CD4-positive, alpha-beta T cell treated with Interleukin-17A for 4 hours (primary cell): ENCODE measurements around the gene SNX10.

Experiments
- DNase-seq: peaks from one replicate; pipeline ENCODE4 v3.0.0-alpha.2; 2020; ENCODE audit warnings: mixed read lengths

The SNX10 gene

DNA sequence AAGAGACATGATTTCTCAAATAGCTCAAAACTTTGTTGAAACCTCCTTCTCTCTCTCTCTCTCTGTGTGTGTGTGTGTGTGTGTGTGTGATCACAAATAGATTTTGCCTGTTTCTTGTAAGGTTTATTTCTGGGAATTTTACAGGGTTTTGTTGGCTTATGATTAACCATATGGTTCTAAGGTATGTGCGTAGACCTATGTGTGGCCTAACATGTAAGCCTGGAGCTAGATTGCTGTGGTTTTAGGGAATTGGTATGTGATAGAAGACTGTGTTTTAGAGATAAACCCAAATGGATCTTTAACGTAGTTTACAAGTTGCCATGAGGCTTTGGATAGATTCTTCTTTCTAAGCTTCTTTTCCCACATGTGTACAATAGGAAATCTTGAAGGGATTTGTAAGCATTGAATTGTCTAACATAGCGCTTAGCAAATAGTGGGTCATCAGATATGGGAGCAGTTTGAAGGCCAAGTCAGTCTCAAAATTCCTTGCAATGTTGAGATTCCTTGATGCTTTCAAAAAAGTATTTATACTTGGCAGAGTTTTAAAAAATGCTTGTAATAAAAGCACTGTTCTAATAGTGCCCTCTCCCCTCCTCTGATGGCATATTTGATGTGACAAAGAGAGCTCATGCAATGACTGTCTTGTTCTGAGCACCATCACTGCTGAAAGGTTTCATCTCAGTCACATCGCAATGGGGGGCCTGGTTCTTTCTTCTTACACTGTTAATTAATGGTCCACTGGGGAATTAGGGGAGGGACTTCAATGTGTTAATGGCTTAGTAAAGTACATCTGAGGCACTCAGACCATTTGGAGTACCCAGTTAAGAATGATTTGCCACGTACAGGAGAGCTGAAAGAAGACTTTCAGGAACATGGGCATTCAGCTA, 118.2 kb downstream of the SNX10 start:
- no peak for DNase-seq

DNA sequence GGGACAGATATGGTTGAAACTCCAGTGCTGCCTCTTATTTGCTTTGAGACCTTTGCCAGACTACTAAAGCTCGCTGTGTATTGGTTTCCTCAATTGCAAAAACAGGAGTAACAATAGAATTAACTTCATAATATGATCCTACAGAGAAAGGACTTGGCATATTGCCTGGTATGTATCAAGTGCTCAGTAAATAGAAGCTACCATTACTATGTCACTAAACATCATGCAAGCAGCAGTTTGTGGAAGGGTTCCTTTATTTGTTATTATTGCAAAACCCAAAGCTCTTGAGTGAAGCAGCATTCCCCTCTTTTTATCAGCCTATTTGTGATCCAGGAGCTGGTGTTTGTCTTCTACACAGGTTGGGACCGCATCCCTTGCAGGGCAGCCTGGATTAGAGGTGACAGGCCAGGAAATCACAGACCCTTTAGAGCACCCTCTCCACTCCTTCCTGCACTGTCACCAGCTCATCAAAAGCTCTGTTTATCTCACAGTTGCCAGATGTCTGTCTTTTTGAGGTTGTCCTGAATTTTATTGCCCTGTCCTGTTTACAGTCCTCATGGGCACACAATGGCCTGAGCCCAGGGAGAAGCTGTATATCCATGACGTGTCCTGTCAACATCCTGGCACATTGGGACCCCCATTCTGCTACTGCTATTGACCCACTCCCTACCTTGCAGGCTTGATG, 121.5 kb downstream of the SNX10 start:
- no peak for DNase-seq

DNA sequence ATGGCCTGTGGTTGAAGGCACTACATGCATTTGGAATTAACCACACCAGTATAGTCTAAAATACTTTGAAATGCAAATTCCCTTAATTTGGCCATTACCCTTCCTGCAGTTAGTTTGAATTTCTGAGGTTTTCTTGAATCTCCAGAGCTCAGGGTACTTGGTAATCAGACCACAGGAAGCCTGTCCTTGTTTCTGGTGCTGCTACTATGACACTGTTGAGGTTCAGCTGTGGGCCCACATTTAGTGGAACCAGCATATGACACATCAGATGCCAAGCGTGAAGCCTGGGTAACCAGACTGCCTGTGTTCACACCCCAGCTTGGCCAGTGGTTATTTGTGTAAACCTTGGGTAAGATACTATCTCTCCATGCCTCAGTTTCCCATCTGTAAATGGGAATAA, 124.3 kb downstream of the SNX10 start:
- no peak for DNase-seq

DNA sequence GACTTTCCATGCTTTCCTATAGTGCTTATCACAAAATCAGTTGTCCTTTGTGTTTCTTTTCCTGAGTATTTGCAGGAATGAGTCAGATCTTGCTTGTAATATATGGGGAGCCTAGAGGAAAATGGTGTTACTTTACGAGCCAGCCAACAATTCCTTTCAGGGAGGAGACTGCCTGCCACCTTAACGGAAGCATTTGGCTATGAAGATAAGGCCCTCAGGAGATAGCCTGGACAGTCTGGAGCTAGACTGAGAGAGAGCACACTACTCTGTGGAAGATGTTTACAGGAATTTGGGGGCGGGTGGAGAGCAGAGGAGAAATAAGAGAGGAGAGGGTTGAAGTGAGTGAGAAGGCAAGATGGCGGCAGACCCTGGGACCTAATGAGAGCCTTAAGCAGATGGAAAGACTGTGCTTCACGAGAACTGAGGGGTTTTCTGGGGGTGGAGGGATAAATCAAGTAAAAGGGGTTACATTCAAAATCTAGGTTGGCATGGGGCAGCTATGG, 126.3 kb downstream of the SNX10 start:
- no peak for DNase-seq

DNA sequence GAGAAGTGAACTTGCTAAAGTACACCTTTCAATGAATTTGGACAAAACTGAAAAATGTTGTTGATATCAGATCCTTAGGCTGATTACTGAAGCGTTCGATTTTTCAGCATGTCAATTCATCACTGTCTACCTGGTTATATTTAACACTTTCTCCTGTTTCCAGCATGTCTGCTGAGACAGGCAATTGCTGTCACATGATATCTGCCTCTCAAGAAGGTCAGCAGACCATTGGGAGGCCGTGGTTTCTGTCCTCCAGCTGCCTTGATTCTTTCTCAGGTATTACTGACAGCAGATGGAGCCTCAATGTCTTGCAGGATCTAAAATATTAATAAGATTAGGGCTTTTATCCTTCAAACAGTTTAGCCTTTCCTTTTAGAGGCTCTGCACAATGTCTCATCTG, 127.5 kb downstream of the SNX10 start:
- no peak for DNase-seq

DNA sequence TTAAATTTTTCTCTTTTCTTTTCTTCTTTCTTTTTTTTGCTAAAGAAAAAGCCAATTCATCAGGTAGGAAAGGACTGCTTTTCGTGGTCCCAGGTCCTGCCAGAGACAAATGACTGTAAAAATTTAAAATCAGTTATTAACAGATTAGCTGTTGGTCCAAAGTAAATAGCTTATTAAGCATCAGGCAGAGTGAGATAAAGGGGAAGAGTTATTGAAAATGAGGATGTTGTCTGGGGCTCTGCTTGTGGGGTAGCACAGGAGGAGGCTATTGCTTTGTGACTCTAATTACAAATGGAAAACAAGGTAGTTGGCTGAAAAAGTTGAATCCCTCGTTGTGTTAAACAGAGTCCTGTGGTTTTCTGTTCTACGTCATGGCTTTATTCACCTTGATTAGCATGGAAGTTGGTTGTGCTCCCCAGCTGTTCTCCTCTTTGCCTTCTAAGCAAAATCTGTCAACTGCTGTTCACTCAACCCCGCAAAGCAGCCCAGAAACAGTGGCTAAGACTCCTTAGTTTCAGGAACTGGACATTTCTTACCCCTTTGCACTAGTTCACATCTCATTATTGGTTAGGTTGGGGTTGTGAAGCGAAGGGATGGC, 128.9 kb downstream of the SNX10 start:
- DNase-seq: no peak

DNA sequence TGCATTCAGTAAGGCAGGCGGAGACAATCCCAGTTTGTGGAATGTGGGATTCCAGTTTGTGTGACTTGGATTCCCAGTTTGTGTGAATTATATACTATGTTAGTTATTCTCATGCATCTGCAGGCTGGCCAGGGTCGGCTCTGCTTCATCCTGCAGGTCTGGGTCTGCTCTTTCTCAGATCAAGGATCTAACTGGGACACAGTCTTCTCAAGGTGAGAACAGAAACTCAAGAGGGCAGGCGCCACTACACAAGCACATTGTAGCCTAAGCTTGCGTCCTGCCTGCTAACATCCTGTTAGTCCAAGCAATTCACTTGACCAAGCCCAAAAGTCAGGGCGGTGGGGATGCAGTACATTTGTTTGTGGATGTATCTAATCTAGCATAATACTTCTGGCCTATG, 131.1 kb downstream of the SNX10 start:
- DNase-seq: no peak

DNA sequence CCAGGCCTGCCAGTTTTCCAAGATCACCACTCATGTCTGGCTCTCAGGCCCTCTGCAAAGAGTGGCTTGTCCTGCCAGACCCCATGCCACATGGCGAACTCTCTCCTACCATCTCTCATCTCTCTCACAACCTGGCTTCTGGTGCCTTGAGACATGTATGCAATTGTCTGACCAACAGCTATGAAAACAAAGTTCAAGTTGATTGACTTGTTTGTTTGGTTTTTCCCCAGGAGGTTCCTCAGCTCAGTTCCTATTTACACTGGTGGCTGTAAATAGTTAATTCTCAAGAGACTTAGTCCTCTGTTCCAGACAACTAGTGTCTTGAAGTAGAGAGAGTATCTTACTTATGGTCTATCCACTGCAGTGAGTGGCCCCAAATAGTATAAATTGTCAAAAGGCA, 131.8 kb downstream of the SNX10 start:
- DNase-seq: no peak
